ENCODE results near the gene NRXN3. TPM values are rescaled to one million over a fixed set of nuclear protein-coding genes. Genes with fewer than 3 reads are reported as not detected.

Gene NRXN3
- total and polyA plus RNA-seq, 2 of the 4 experiments (the other 2 are of a cell fraction) = 4.8 to 25.1 TPM

- Histone ChIP-seq H3K14ac (replicated peaks; ENCODE audit: low read depth, low read length) (no peak overlapping the region), H3K9me1 (ENCODE audit: insufficient read depth, low read length) (no peaks in the 10 kb centered on the region), H2BK20ac (ENCODE audit: low read depth, low read length) (no peak overlapping the region), H3K36me3 (ENCODE audit: control insufficient read depth, insufficient read depth, low read length) (no peaks in the 10 kb centered on the region), H3K79me1 (ENCODE audit: low read depth in 1 of 2, low read length in 2 of 2) (no peaks in the 10 kb centered on the region), H4K8ac (ENCODE audit: low read depth in 2 of 2, low read length in 2 of 2) (no peak overlapping the region), H3K9ac (ENCODE audit: low read depth, low read length) (no peak overlapping the region), H4K5ac (ENCODE audit: low read depth, low read length) (no peak overlapping the region), H2BK15ac (ENCODE audit: low read depth, low read length) (no peak overlapping the region), H3K27ac (ENCODE audit: insufficient read depth, low read length) (no peak overlapping the region), H4K20me1 (ENCODE audit: insufficient read depth, low read length) (no peaks in the 10 kb centered on the region), H2BK5ac (ENCODE audit: low read depth, low read length, poor library complexity, severe bottlenecking) (no peak overlapping the region), H2AK5ac (ENCODE audit: low read depth, low read length) (no peak overlapping the region), H3K4me1 (ENCODE audit: control insufficient read depth, insufficient read depth, low read length) (no peaks in the 10 kb centered on the region), H3K18ac (ENCODE audit: low read depth, low read length) (no peak overlapping the region), H2BK120ac (ENCODE audit: low read depth, low read length) (no peak overlapping the region), H2AFZ (replicated peaks; ENCODE audit: low read length, poor library complexity) (no peak overlapping the region), H3K56ac (ENCODE audit: extremely low read depth, insufficient read depth, low read length) (no peak overlapping the region), H3K23ac (ENCODE audit: low read depth, low read length) (no peak overlapping the region), H3K27me3 (ENCODE audit: control insufficient read depth, insufficient read depth, low read length) (no peaks in the 10 kb centered on the region), H3K9me3 (ENCODE audit: control insufficient read depth, insufficient read depth, low read length) (no peaks in the 10 kb centered on the region), H2AK9ac (replicated peaks; ENCODE audit: low read depth, low read length, poor library complexity) (no peak overlapping the region), H3K4me3 (ENCODE audit: insufficient read depth, low read depth, low read length) (no peak overlapping the region), H3K4ac (ENCODE audit: low read depth, low read length) (no peak overlapping the region), H4K91ac (ENCODE audit: insufficient read depth, low read depth, low read length) (no peak overlapping the region), H3K4me2 (ENCODE audit: low read depth, low read length) (no peak overlapping the region)
- in situ Hi-C loops (cut with MboI; ENCODE audit: low sequenced_read_pairs) (no loop called here), dilution Hi-C loops (cut with HindIII; ENCODE audit: low sequenced_read_pairs, unreplicated experiment) (no loop called here), intact Hi-C loops (cut with micrococcal nuclease) (no loop called here)
- no CpG with 5 or more reads among the region's 3 CpGs for WGBS, 2 experiments (ENCODE audit: extremely low coverage in 2 of 2, insufficient read length in 1 of 2)
- ChIA-PET CTCF (no interaction called here), POLR2A (ENCODE audit: unreplicated experiment) (no interaction called here)
- no TSS peak for BruUV-seq (replicated peaks)
- no peak for ATAC-seq (ENCODE audit: low read depth)
- TF ChIP-seq RCOR1 (IDR thresholded peaks at IDR 0.05; ENCODE audit: insufficient replicate concordance, low read length) (no peak), NFE2L2 (IDR thresholded peaks at IDR 0.05; ENCODE audit: low read depth, low read length) (no peak), CEBPB (IDR thresholded peaks at IDR 0.05; ENCODE audit: low read depth, low read length) (no peak), MAZ (IDR thresholded peaks at IDR 0.05; ENCODE audit: borderline replicate concordance, low read depth, low read length) (no peak), MAFK (IDR thresholded peaks at IDR 0.05; ENCODE audit: low read depth, low read length) (no peak), RAD21 (IDR thresholded peaks at IDR 0.05; ENCODE audit: low read length) (no peak), BHLHE40 (IDR thresholded peaks at IDR 0.05; ENCODE audit: low read depth, low read length) (no peak), FOS (IDR thresholded peaks at IDR 0.05; ENCODE audit: low read depth, low read length) (no peak), USF2 (IDR thresholded peaks at IDR 0.05; ENCODE audit: low read depth, low read length) (no peak), MXI1 (IDR thresholded peaks at IDR 0.05; ENCODE audit: borderline replicate concordance, low read depth, low read length) (no peak), ELK1 (IDR thresholded peaks at IDR 0.05; ENCODE audit: borderline replicate concordance, low read depth, low read length) (no peak), CTCF (conservative IDR thresholded peaks at IDR 0.05; ENCODE audit: low read depth, low read length) (no peak), SMC3 (IDR thresholded peaks at IDR 0.05; ENCODE audit: low read depth, low read length) (no peak), POLR2A (IDR thresholded peaks at IDR 0.05; ENCODE audit: low read depth, low read length) (no peak), CHD1 (IDR thresholded peaks at IDR 0.05; ENCODE audit: low read depth, low read length) (no peak), RFX5 (IDR thresholded peaks at IDR 0.05; ENCODE audit: low read depth, low read length) (no peak)
- DNase-seq = no peak
Measured at GRCh38 chr14:79668951-79669350, 1498.8 kb downstream of the NRXN3 start.

Data from IMR-90 (cell line).